HG03108 (cell line): Measurements from ENCODE around the gene LMAN2L.

Experiments used
- ATAC-seq: cut with Tn5 transposase; IDR thresholded peaks from one replicate; pipeline ENCODE4 v1.9.1; 2021; ENCODE audit warnings: moderate library complexity; ENCODE audit not compliant: unreplicated experiment

LMAN2L gene

GRCh38 chr2:96739633-96740428 is at the start of gene LMAN2L:
LMAN2L (minus strand) TSS chr2:96740064; CDS start chr2:96740040, 24 bp downstream.
- peak; percentile 100 for ATAC-seq

GRCh38 chr2:96789245-96789617 is 49.4 kb upstream of the LMAN2L start:
- ATAC-seq: no peak

- no peak for ATAC-seq
Measured at GRCh38 chr2:96788442-96789244, 48.8 kb upstream of the LMAN2L start.

- no peak for ATAC-seq
Measured at GRCh38 chr2:96787411-96787810, 47.5 kb upstream of the LMAN2L start.

- ATAC-seq: no peak
Measured at GRCh38 chr2:96783388-96783787, 43.5 kb upstream of the LMAN2L start.

- no peak for ATAC-seq
Measured at GRCh38 chr2:96775160-96775559, 35.3 kb upstream of the LMAN2L start.

- peak; percentile 50 for ATAC-seq
Measured at GRCh38 chr2:96773922-96774321, 34.1 kb upstream of the LMAN2L start.

- no peak for ATAC-seq
Measured at GRCh38 chr2:96772903-96773671, 33.2 kb upstream of the LMAN2L start.

GRCh38 chr2:96771796-96772618 is 32.1 kb upstream of the LMAN2L start:
- no peak for ATAC-seq

- ATAC-seq: no peak
Measured at GRCh38 chr2:96770442-96771202, 30.8 kb upstream of the LMAN2L start.

GRCh38 chr2:96769814-96770213 is 29.9 kb upstream of the LMAN2L start:
- no peak for ATAC-seq

GRCh38 chr2:96768083-96768561 is 28.3 kb upstream of the LMAN2L start:
- no peak for ATAC-seq

- ATAC-seq: no peak
Measured at GRCh38 chr2:96767135-96767871, 27.4 kb upstream of the LMAN2L start.

- no peak for ATAC-seq
Measured at GRCh38 chr2:96764253-96764637, 24.4 kb upstream of the LMAN2L start.

- no peak for ATAC-seq
Measured at GRCh38 chr2:96763511-96764252, 23.8 kb upstream of the LMAN2L start.

- ATAC-seq: no peak
Measured at GRCh38 chr2:96762529-96763311, 22.9 kb upstream of the LMAN2L start.

GRCh38 chr2:96760986-96761832 is 21.3 kb upstream of the LMAN2L start:
- ATAC-seq: peak; percentile 5
